Astrocyte (in vitro differentiated cells and primary cell): Measurements from ENCODE around the gene NCAPD3.

Source experiments
- CTCF ChIP-seq: IDR thresholded peaks from 2 replicates; pipeline ENCODE4 v1.5.1; 2011; ENCODE audit warnings: low read depth, mild to moderate bottlenecking, inconsistent platforms, low read length, moderate library complexity; ENCODE audit not compliant: insufficient read depth
- EZH2 ChIP-seq: IDR thresholded peaks from 2 replicates; pipeline ENCODE4 v1.6.1; 2012; ENCODE audit warnings: mild to moderate bottlenecking, low read length, inconsistent platforms; ENCODE audit not compliant: insufficient read depth

GRCh38 chr11:134244593-134244992 is 20.8 kb upstream of the NCAPD3 start:
- peak; percentile 27 for TF ChIP-seq CTCF
- no peak for TF ChIP-seq EZH2
